Endodermal cell (in vitro differentiated cells): ENCODE data around the gene SARS1. TPM values are rescaled to one million over a fixed set of nuclear protein-coding genes. Genes with fewer than 3 reads are reported as not detected.

Experiments
- DNase-seq: peaks from one replicate; pipeline ENCODE4 v3.0.0-alpha.2; 2017
- H3K27ac ChIP-seq: 2 replicates; pipeline ENCODE4 v1.5.1; 2013; ENCODE audit warnings: mild to moderate bottlenecking, low read depth, low read length, moderate library complexity
- H3K27me3 ChIP-seq: 2 replicates; pipeline ENCODE4 v1.6.1; 2013; ENCODE audit warnings: mild to moderate bottlenecking, low read length, moderate library complexity; ENCODE audit not compliant: insufficient read depth, control insufficient read depth, poor library complexity, severe bottlenecking
- H3K36me3 ChIP-seq: 2 replicates; pipeline ENCODE4 v1.7.0; 2013; ENCODE audit warnings: mild to moderate bottlenecking, low read length, moderate library complexity; ENCODE audit not compliant: control insufficient read depth, insufficient read depth
- H3K4me1 ChIP-seq: one replicate; pipeline ENCODE4 v1.7.0; 2013; ENCODE audit warnings: low read length; ENCODE audit not compliant: control insufficient read depth, insufficient read depth
- H3K4me3 ChIP-seq: 2 replicates; pipeline ENCODE4 v1.5.1; 2013; ENCODE audit warnings: mild to moderate bottlenecking, low read length, moderate library complexity
- H3K9ac ChIP-seq: 2 replicates; pipeline ENCODE4 v1.6.1; 2013; ENCODE audit warnings: mild to moderate bottlenecking, low read length, moderate library complexity; ENCODE audit not compliant: poor library complexity, severe bottlenecking; ENCODE audit errors: extremely low read depth
- H3K9me3 ChIP-seq: 2 replicates; pipeline ENCODE4 v1.6.1; 2013; ENCODE audit warnings: mild to moderate bottlenecking, low read length, moderate library complexity; ENCODE audit not compliant: control insufficient read depth
- H3K27ac Mint-ChIP-seq: 2 replicates; pipeline ENCODE4 v1.8.0; 2020; ENCODE audit warnings: mixed read lengths
- H3K27me3 Mint-ChIP-seq: 2 replicates; pipeline ENCODE4 v1.8.0; 2021; ENCODE audit warnings: mild to moderate bottlenecking, mixed read lengths; ENCODE audit not compliant: insufficient read depth
- H3K36me3 Mint-ChIP-seq: 2 replicates; pipeline ENCODE4 v1.8.0; 2020; ENCODE audit warnings: low read depth, mixed read lengths
- H3K4me1 Mint-ChIP-seq: 2 replicates; pipeline ENCODE4 v1.8.0; 2020; ENCODE audit warnings: mixed read lengths
- H3K4me3 Mint-ChIP-seq: 2 replicates; pipeline ENCODE4 v1.8.0; 2020; ENCODE audit warnings: mild to moderate bottlenecking, moderate library complexity, mixed read lengths
- H3K9me3 Mint-ChIP-seq: 2 replicates; pipeline ENCODE4 v1.8.0; 2020; ENCODE audit warnings: mild to moderate bottlenecking, mixed read lengths
- WGBS, 2 experiments: methylation state at CpG; one replicate each; pipeline versions ENCODE4 v1.1.5 to v1.1.7; 2013; ENCODE audit warnings: missing lambda C conversion rate in 2 of 2, mixed read lengths in 1 of 2; ENCODE audit not compliant: insufficient coverage in 1 of 2, insufficient read length in 1 of 2; 5-methylcytosine and 5-hydroxymethylcytosine counted together
- total RNA-seq, 2 donors: library from RNA; stranded (reverse); fragmentation: NEBNext Ultra II Directional in 1 of 2; extraction: Animal tissue kit (Norgen Biotek cat#: 25700) in 1 of 2; gene quantifications; 2 replicates in 1 of 2; 3 replicates in 1 of 2; pipeline ENCODE4 v1.2.1, GENCODE V29; 2021
- TF ChIP-seq, protein P1 (sequence below): fragments of 200-600 bp; sonication (generic); conservative IDR thresholded peaks from 2 replicates; pipeline ENCODE4 v1.5.0; 2021; ENCODE audit warnings: antibody characterized with exemption, mild to moderate bottlenecking

Gene SARS1
- total RNA-seq, 2 donors from 2014 or later = 100 to 101 TPM

- Histone ChIP-seq H3K27ac (no peak overlapping the region), H3K9me3 (no peaks in the 10 kb centered on the region), H3K27me3 (no peaks in the 10 kb centered on the region), H3K36me3 (no peaks in the 10 kb centered on the region), H3K4me1 (peaks cover under 1% of the 10 kb centered on the region), H3K4me3 (no peak overlapping the region), H3K9ac (no peak overlapping the region)
- H3K27me3 Mint-ChIP-seq = peaks cover 4% of the 10 kb centered on the region
- 91 to 96% methylated on average over 5 to 8 of the region's 8 CpGs for whole genome bisulfite sequencing, 2 experiments
- H3K4me1 Mint-ChIP-seq = peaks cover 36% of the 10 kb centered on the region
- no peaks in the 10 kb centered on the region for H3K36me3 Mint-ChIP-seq
- no peaks in the 10 kb centered on the region for H3K9me3 Mint-ChIP-seq
- H3K4me3 Mint-ChIP-seq = no peak overlapping the region
- H3K27ac Mint-ChIP-seq = no peak overlapping the region
- no peak for DNase-seq
- TF ChIP-seq, protein P1, sequence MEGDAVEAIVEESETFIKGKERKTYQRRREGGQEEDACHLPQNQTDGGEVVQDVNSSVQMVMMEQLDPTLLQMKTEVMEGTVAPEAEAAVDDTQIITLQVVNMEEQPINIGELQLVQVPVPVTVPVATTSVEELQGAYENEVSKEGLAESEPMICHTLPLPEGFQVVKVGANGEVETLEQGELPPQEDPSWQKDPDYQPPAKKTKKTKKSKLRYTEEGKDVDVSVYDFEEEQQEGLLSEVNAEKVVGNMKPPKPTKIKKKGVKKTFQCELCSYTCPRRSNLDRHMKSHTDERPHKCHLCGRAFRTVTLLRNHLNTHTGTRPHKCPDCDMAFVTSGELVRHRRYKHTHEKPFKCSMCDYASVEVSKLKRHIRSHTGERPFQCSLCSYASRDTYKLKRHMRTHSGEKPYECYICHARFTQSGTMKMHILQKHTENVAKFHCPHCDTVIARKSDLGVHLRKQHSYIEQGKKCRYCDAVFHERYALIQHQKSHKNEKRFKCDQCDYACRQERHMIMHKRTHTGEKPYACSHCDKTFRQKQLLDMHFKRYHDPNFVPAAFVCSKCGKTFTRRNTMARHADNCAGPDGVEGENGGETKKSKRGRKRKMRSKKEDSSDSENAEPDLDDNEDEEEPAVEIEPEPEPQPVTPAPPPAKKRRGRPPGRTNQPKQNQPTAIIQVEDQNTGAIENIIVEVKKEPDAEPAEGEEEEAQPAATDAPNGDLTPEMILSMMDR = no peak
These were observed 27.0 kb upstream of the SARS1 start for GRCh38 chr1:109186733-109187086.

DNA sequence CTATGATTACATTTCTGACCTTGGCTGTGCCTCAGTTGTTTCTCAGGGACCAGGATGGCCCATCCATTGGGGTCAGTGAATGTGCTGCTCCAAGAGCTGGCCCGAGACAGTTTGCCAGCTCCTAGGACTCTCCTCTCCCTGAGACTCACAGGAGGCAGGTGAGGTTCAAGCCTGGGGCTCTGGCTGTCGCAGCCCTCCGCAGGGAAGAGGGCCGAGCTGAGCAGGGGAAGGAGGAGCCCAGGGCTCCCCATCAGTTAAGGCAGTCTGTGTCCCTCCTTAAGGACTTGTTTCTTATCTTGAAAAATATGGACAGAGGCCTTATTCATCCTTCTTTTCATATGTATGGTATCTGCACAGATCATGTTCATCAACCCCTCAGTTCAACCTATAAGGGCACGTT, 26.6 kb upstream of the SARS1 start:
- no peaks in the 10 kb centered on the region for H3K9me3 ChIP-seq
- no peak overlapping the region for H3K4me3 Mint-ChIP-seq
- H3K36me3 Mint-ChIP-seq = no peaks in the 10 kb centered on the region
- H3K27ac Mint-ChIP-seq = no peak overlapping the region
- no peak overlapping the region for H3K9ac ChIP-seq
- no peaks in the 10 kb centered on the region for H3K4me1 ChIP-seq
- WGBS, 2 experiments = 90 to 100% methylated on average over 4 to 5 of the region's 5 CpGs
- H3K4me1 Mint-ChIP-seq = peaks cover 34% of the 10 kb centered on the region
- peaks cover 4% of the 10 kb centered on the region for H3K27me3 Mint-ChIP-seq
- no peaks in the 10 kb centered on the region for H3K27me3 ChIP-seq
- H3K4me3 ChIP-seq = no peak overlapping the region
- no peak overlapping the region for H3K27ac ChIP-seq
- TF ChIP-seq, protein P1 = no peak
- H3K36me3 ChIP-seq = no peaks in the 10 kb centered on the region
- no peak for DNase-seq
- H3K9me3 Mint-ChIP-seq = no peaks in the 10 kb centered on the region

DNA sequence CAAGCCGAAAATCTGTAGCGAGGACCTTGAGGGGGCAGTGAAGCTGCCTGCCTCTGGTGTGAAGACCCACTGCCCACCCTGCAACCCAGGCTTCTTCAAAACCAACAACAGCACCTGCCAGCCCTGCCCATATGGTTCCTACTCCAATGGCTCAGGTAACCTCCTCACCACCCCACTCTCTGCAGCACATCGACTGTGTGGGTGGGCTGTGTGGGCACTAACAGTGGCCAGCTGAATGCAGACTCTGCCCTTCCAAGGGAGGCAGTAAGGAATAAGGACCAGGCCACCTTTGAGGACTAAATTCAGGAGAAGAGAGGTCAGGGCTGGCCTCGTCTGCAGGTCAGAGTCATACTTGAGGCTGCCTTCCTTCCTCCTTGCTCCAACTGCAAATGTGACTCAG, 25.5 kb upstream of the SARS1 start:
- no peaks in the 10 kb centered on the region for H3K27me3 ChIP-seq
- H3K9ac ChIP-seq = no peak overlapping the region
- no peaks in the 10 kb centered on the region for H3K36me3 ChIP-seq
- H3K4me3 ChIP-seq = no peak overlapping the region
- H3K9me3 Mint-ChIP-seq = no peaks in the 10 kb centered on the region
- no peak for DNase-seq
- H3K27me3 Mint-ChIP-seq = peaks cover 4% of the 10 kb centered on the region
- H3K27ac ChIP-seq = no peak overlapping the region
- 90 to 100% methylated on average over 3 to 4 of the region's 4 CpGs for WGBS, 2 experiments
- H3K9me3 ChIP-seq = no peaks in the 10 kb centered on the region
- TF ChIP-seq, protein P1 = no peak
- H3K4me3 Mint-ChIP-seq = no peak overlapping the region
- H3K4me1 ChIP-seq = no peaks in the 10 kb centered on the region
- no peak overlapping the region for H3K27ac Mint-ChIP-seq
- no peaks in the 10 kb centered on the region for H3K36me3 Mint-ChIP-seq
- peaks cover 34% of the 10 kb centered on the region for H3K4me1 Mint-ChIP-seq
